Measurements from ENCODE around the gene PCCA.
"Not testable (repeated sequence)": the region's sequence is repeated elsewhere in the genome, so short reads cannot be mapped to it uniquely, and the experiment has no call there.

The PCCA gene

GRCh38 chr13:100280681-100281080 is 191.8 kb downstream of the PCCA start:
- WGBS: 88% methylated on average over 5 of the region's 5 CpGs
- Histone ChIP-seq H3K4ac (ENCODE audit: low read depth in 1 of 2, low read length in 2 of 2) (no peak overlapping the region), H2AK5ac (ENCODE audit: low read length, severe bottlenecking) (no peak overlapping the region), H3K4me1 (ENCODE audit: control insufficient read depth, insufficient read depth, low read depth, low read length) (no peaks in the 10 kb centered on the region), H3K18ac (ENCODE audit: low read depth in 1 of 2, low read length in 2 of 2) (no peak overlapping the region), H3K4me3 (ENCODE audit: insufficient read depth in 1 of 2, low read depth in 1 of 2, low read length in 2 of 2) (no peak overlapping the region), H3K36me3 (ENCODE audit: control insufficient read depth in 1 of 2, insufficient read depth in 2 of 2, low read depth in 1 of 2, low read length in 2 of 2) (peaks cover 0 to 4% of the 10 kb centered on the region in 2 experiments), H3K9me3 (ENCODE audit: control insufficient read depth, low read length) (no peaks in the 10 kb centered on the region), H3K23ac (ENCODE audit: low read length in 2 of 2) (no peak overlapping the region), H2BK120ac (ENCODE audit: low read depth, low read length) (no peak overlapping the region), H2AFZ (ENCODE audit: low read depth, low read length) (no peak overlapping the region), H3K14ac (ENCODE audit: low read length in 2 of 2) (no peak overlapping the region), H2BK12ac (ENCODE audit: low read length in 2 of 2) (no peak overlapping the region), H3K27me3 (ENCODE audit: control insufficient read depth in 1 of 2, insufficient read depth in 1 of 2, low read length in 2 of 2) (no peaks in the 10 kb centered on the region), H3K9ac (ENCODE audit: low read length) (no peak overlapping the region), H2BK5ac (ENCODE audit: low read depth, low read length, poor library complexity, severe bottlenecking) (no peak overlapping the region), H4K91ac (ENCODE audit: low read length) (no peak overlapping the region), H4K8ac (ENCODE audit: low read length) (no peak overlapping the region), H2BK15ac (ENCODE audit: low read depth, poor library complexity, severe bottlenecking) (no peak overlapping the region), H3K4me2 (ENCODE audit: low read length, poor library complexity, severe bottlenecking) (no peak overlapping the region), H3K79me1 (replicated peaks; ENCODE audit: low read length, poor library complexity, severe bottlenecking) (peaks cover 11% of the 10 kb centered on the region), H3K27ac (ENCODE audit: low read length, poor library complexity, severe bottlenecking) (no peak overlapping the region)
- peak; percentile 9 for DNase-seq

DNA sequence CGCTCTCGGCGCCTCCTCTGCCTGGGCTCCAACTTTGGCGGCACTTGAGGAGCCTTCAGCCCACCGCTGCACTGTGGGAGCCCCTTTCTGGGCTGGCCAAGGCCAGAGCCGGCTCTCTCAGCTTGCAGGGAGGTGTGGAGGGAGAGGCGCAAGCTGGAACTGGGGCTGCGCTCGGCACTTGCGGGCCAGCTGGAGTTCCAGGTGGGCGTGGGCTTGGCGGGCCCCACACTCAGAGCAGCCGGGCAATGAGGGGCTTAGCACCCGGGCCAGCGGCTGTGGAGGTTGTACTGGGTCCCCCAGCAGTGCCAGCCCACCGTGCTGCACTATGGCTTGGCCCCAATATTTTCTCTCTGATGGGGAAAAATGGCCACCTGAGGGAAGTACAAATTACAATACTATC is 193.4 kb downstream of the PCCA start:
- not testable (repeated sequence) for H3K9me3 ChIP-seq (ENCODE audit: control insufficient read depth, low read length); H3K23ac ChIP-seq (ENCODE audit: low read length in 2 of 2); H3K14ac ChIP-seq (ENCODE audit: low read length in 2 of 2); H3K9ac ChIP-seq (ENCODE audit: low read length); H2BK15ac ChIP-seq (ENCODE audit: low read depth, poor library complexity, severe bottlenecking); H4K8ac ChIP-seq (ENCODE audit: low read length); H3K4ac ChIP-seq (ENCODE audit: low read depth in 1 of 2, low read length in 2 of 2); H3K79me1 ChIP-seq (replicated peaks; ENCODE audit: low read length, poor library complexity, severe bottlenecking); H3K27ac ChIP-seq (ENCODE audit: low read length, poor library complexity, severe bottlenecking); DNase-seq; H2BK12ac ChIP-seq (ENCODE audit: low read length in 2 of 2); H4K91ac ChIP-seq (ENCODE audit: low read length); H3K36me3 ChIP-seq (ENCODE audit: control insufficient read depth in 1 of 2, insufficient read depth in 2 of 2, low read depth in 1 of 2, low read length in 2 of 2); H2AFZ ChIP-seq (ENCODE audit: low read depth, low read length); H3K4me2 ChIP-seq (ENCODE audit: low read length, poor library complexity, severe bottlenecking); H3K27me3 ChIP-seq (ENCODE audit: control insufficient read depth in 1 of 2, insufficient read depth in 1 of 2, low read length in 2 of 2); H2AK5ac ChIP-seq (ENCODE audit: low read length, severe bottlenecking); H3K4me3 ChIP-seq (ENCODE audit: insufficient read depth in 1 of 2, low read depth in 1 of 2, low read length in 2 of 2); H2BK5ac ChIP-seq (ENCODE audit: low read depth, low read length, poor library complexity, severe bottlenecking); H2BK120ac ChIP-seq (ENCODE audit: low read depth, low read length); H3K4me1 ChIP-seq (ENCODE audit: control insufficient read depth, insufficient read depth, low read depth, low read length); H3K18ac ChIP-seq (ENCODE audit: low read depth in 1 of 2, low read length in 2 of 2)
- WGBS: 100% methylated on average over 12 of the region's 16 CpGs

GRCh38 chr13:100290165-100290801 is 201.4 kb downstream of the PCCA start:
- no peak overlapping the region for H3K27ac ChIP-seq (ENCODE audit: low read length, poor library complexity, severe bottlenecking)
- no peak overlapping the region for H3K4me2 ChIP-seq (ENCODE audit: low read length, poor library complexity, severe bottlenecking)
- no peak overlapping the region for H2AK5ac ChIP-seq (ENCODE audit: low read length, severe bottlenecking)
- H3K36me3 ChIP-seq (ENCODE audit: control insufficient read depth in 1 of 2, insufficient read depth in 2 of 2, low read depth in 1 of 2, low read length in 2 of 2): no peaks in the 10 kb centered on the region
- H2AFZ ChIP-seq (ENCODE audit: low read depth, low read length): no peak overlapping the region
- no peaks in the 10 kb centered on the region for H3K9me3 ChIP-seq (ENCODE audit: control insufficient read depth, low read length)
- H3K4me3 ChIP-seq (ENCODE audit: insufficient read depth in 1 of 2, low read depth in 1 of 2, low read length in 2 of 2): no peak overlapping the region
- no peak overlapping the region for H4K91ac ChIP-seq (ENCODE audit: low read length)
- H2BK120ac ChIP-seq (ENCODE audit: low read depth, low read length): no peak overlapping the region
- H3K79me1 ChIP-seq (replicated peaks; ENCODE audit: low read length, poor library complexity, severe bottlenecking): peaks cover 16% of the 10 kb centered on the region
- H3K9ac ChIP-seq (ENCODE audit: low read length): no peak overlapping the region
- H4K8ac ChIP-seq (ENCODE audit: low read length): no peak overlapping the region
- H2BK15ac ChIP-seq (ENCODE audit: low read depth, poor library complexity, severe bottlenecking): no peak overlapping the region
- DNase-seq: peak; percentile 69
- no peak overlapping the region for H2BK5ac ChIP-seq (ENCODE audit: low read depth, low read length, poor library complexity, severe bottlenecking)
- no peak overlapping the region for H3K23ac ChIP-seq (ENCODE audit: low read length in 2 of 2)
- WGBS: 60% methylated on average over 4 of the region's 4 CpGs
- H3K4ac ChIP-seq (ENCODE audit: low read depth in 1 of 2, low read length in 2 of 2): no peak overlapping the region
- peaks cover 6% of the 10 kb centered on the region for H3K4me1 ChIP-seq (ENCODE audit: control insufficient read depth, insufficient read depth, low read depth, low read length)
- no peaks in the 10 kb centered on the region for H3K27me3 ChIP-seq (ENCODE audit: control insufficient read depth in 1 of 2, insufficient read depth in 1 of 2, low read length in 2 of 2)
- no peak overlapping the region for H3K14ac ChIP-seq (ENCODE audit: low read length in 2 of 2)
- H3K18ac ChIP-seq (ENCODE audit: low read depth in 1 of 2, low read length in 2 of 2): peak overlapping the region in 1 of 2 experiments; percentile 79
- H2BK12ac ChIP-seq (ENCODE audit: low read length in 2 of 2): peak overlapping the region in 1 of 2 experiments; percentile 45

DNA sequence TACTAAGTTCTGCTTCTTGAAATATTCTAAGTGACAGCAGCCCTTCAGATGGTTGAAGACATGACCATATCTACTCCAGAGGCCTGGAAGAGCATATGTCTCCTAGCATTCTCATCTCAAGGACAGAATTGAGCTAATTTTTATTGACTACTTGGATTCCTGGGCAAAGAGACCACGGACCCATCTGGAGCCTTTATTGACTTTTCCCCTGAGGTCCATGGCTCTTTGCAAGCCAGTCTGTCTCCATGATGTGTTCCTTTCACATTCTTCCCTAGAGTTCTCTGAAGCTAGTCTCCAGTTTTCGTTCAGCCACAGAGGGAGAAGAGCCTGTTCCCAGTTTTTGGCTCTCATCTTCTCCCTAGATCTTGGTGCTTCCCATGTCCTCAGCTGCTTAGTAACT is 202.7 kb downstream of the PCCA start:
- Histone ChIP-seq H3K18ac (ENCODE audit: low read depth in 1 of 2, low read length in 2 of 2) (no peak overlapping the region), H2BK12ac (ENCODE audit: low read length in 2 of 2) (no peak overlapping the region), H3K4me3 (ENCODE audit: insufficient read depth in 1 of 2, low read depth in 1 of 2, low read length in 2 of 2) (no peak overlapping the region), H3K23ac (ENCODE audit: low read length in 2 of 2) (no peak overlapping the region), H3K79me1 (replicated peaks; ENCODE audit: low read length, poor library complexity, severe bottlenecking) (peaks cover 13% of the 10 kb centered on the region), H3K14ac (ENCODE audit: low read length in 2 of 2) (no peak overlapping the region), H3K9ac (ENCODE audit: low read length) (no peak overlapping the region), H2BK120ac (ENCODE audit: low read depth, low read length) (no peak overlapping the region), H3K36me3 (ENCODE audit: control insufficient read depth in 1 of 2, insufficient read depth in 2 of 2, low read depth in 1 of 2, low read length in 2 of 2) (no peaks in the 10 kb centered on the region), H4K8ac (ENCODE audit: low read length) (no peak overlapping the region), H2AK5ac (ENCODE audit: low read length, severe bottlenecking) (no peak overlapping the region), H4K91ac (ENCODE audit: low read length) (no peak overlapping the region), H3K9me3 (ENCODE audit: control insufficient read depth, low read length) (no peaks in the 10 kb centered on the region), H3K4me1 (ENCODE audit: control insufficient read depth, insufficient read depth, low read depth, low read length) (peaks cover 6% of the 10 kb centered on the region), H3K4me2 (ENCODE audit: low read length, poor library complexity, severe bottlenecking) (no peak overlapping the region), H2BK15ac (ENCODE audit: low read depth, poor library complexity, severe bottlenecking) (no peak overlapping the region), H2BK5ac (ENCODE audit: low read depth, low read length, poor library complexity, severe bottlenecking) (no peak overlapping the region), H3K27ac (ENCODE audit: low read length, poor library complexity, severe bottlenecking) (no peak overlapping the region), H3K27me3 (ENCODE audit: control insufficient read depth in 1 of 2, insufficient read depth in 1 of 2, low read length in 2 of 2) (no peaks in the 10 kb centered on the region), H3K4ac (ENCODE audit: low read depth in 1 of 2, low read length in 2 of 2) (no peak overlapping the region), H2AFZ (ENCODE audit: low read depth, low read length) (no peak overlapping the region)
- DNase-seq: no peak
- 74% methylated on average over 2 of the region's 2 CpGs for WGBS

Measured in mesenchymal stem cell (in vitro differentiated cells and primary cell).